HepG2 (cell line): ENCODE data around the gene POLA2. TPM values are rescaled to one million over a fixed set of nuclear protein-coding genes. Genes with fewer than 3 reads are reported as not detected.

Source experiments
- ARNT ChIP-seq: fragments of 450-650 bp; IDR thresholded peaks from 2 replicates; pipeline ENCODE4 v1.6.1; 2017
- ASH2L ChIP-seq: fragments of 300-600, 200-600 bp; sonication (generic); IDR thresholded peaks from 2 replicates; pipeline ENCODE4 v1.7.0; 2017; ENCODE audit warnings: low read depth, mild to moderate bottlenecking, moderate library complexity, mixed read lengths, low read length; ENCODE audit not compliant: insufficient read length
- HNF4G ChIP-seq, 2 experiments: sonication (generic) in 1 of 2; formaldehyde crosslinking in 1 of 2; IDR thresholded peaks; 2 replicates each; pipeline versions ENCODE4 v1.4.0 to v1.6.1; 2011 to 2020; ENCODE audit warnings: borderline replicate concordance in 2 of 2, low read depth in 2 of 2, mild to moderate bottlenecking in 2 of 2, low read length in 1 of 2, missing genetic modification reagents in 1 of 2, moderate library complexity in 1 of 2
- KAT8 ChIP-seq: IDR thresholded peaks from 2 replicates; pipeline ENCODE4 v1.6.1; 2016; ENCODE audit warnings: missing genetic modification reagents, missing compliant biosample characterization
- KLF13 ChIP-seq: sonication (generic); formaldehyde crosslinking; IDR thresholded peaks from 2 replicates; pipeline ENCODE4 v1.4.0; 2020; ENCODE audit warnings: mild to moderate bottlenecking, missing genetic modification reagents
- MYNN ChIP-seq: sonication (generic); formaldehyde crosslinking; IDR thresholded peaks from 2 replicates; pipeline ENCODE4 v1.4.0; 2020; ENCODE audit warnings: mild to moderate bottlenecking, low read depth, missing genetic modification reagents
- SALL2 ChIP-seq: sonication (generic); formaldehyde crosslinking; IDR thresholded peaks from 2 replicates; pipeline ENCODE4 v1.8.1; 2023; ENCODE audit warnings: mild to moderate bottlenecking, missing genetic modification reagents, inconsistent platforms
- SRSF1 ChIP-seq: fragments of 200-400 bp; formaldehyde crosslinking; optimal IDR thresholded peaks from 2 replicates; pipeline ENCODE3; 2017; ENCODE audit warnings: mild to moderate bottlenecking, low read depth, low read length, moderate library complexity
- SYNCRIP ChIP-seq: fragments of 200-400 bp; formaldehyde crosslinking; IDR thresholded peaks from 2 replicates; pipeline ENCODE4 v1.6.1; 2018; ENCODE audit warnings: mild to moderate bottlenecking, low read depth, low read length; ENCODE audit not compliant: insufficient read depth
- ZBTB20 ChIP-seq: sonication (generic); formaldehyde crosslinking; IDR thresholded peaks from 2 replicates; pipeline ENCODE4 v1.8.1; 2023; ENCODE audit warnings: missing genetic modification reagents, low read depth, mild to moderate bottlenecking, borderline replicate concordance
- ZFP36 ChIP-seq: fragments of 150-350 bp; IDR thresholded peaks from 2 replicates; pipeline ENCODE4 v1.6.1; 2018; ENCODE audit warnings: borderline replicate concordance, low read length, low read depth; ENCODE audit not compliant: partially characterized antibody
- ZKSCAN8 ChIP-seq: IDR thresholded peaks from 2 replicates; pipeline ENCODE4 v1.6.1; 2016; ENCODE audit warnings: borderline replicate concordance, missing genetic modification reagents, missing compliant biosample characterization
- ZNF292 ChIP-seq: sonication (generic); formaldehyde crosslinking; IDR thresholded peaks from 2 replicates; pipeline ENCODE4 v1.8.1; 2022; ENCODE audit warnings: mild to moderate bottlenecking, low read depth, missing genetic modification reagents, borderline replicate concordance
- ZNF431 ChIP-seq: sonication (generic); formaldehyde crosslinking; IDR thresholded peaks from 2 replicates; pipeline ENCODE4 v1.9.0; 2022; ENCODE audit warnings: missing genetic modification reagents, low read depth, mild to moderate bottlenecking, borderline replicate concordance
- ZNF780A ChIP-seq: sonication (generic); formaldehyde crosslinking; IDR thresholded peaks from 2 replicates; pipeline ENCODE4 v1.8.0; 2022; ENCODE audit warnings: mild to moderate bottlenecking, missing genetic modification reagents, moderate library complexity
- ZNF839 ChIP-seq: sonication (generic); formaldehyde crosslinking; IDR thresholded peaks from 2 replicates; pipeline ENCODE4 v1.4.0; 2020; ENCODE audit warnings: missing genetic modification reagents, mild to moderate bottlenecking, borderline replicate concordance
- ZNF883 ChIP-seq: sonication (generic); formaldehyde crosslinking; IDR thresholded peaks from 2 replicates; pipeline ENCODE4 v1.5.1; 2020; ENCODE audit warnings: mild to moderate bottlenecking, missing genetic modification reagents; ENCODE audit errors: not compliant biosample characterization
- polyA plus RNA-seq, 8 experiments: library from polyadenylated mRNA; depleted of rRNA in 3 of 8; stranded (reverse) in 7 of 8; unstranded in 1 of 8; fragments of >200 nt; fragmentation: Illumina TruSeq in 4 of 8; extraction: Trizol in 4 of 8; gene quantifications; 2 replicates each; pipeline versions ENCODE4 v1.2.1 to v1.2.3, GENCODE V29; 2011 to 2016; ENCODE audit warnings: low read depth in 4 of 8, missing spikeins in 1 of 8, mixed read lengths in 1 of 8; ENCODE audit not compliant: insufficient read depth in 1 of 8
- total RNA-seq, 5 experiments: library from RNA; depleted of rRNA; stranded (reverse); fragments of >200 nt; fragmentation: Illumina TruSeq; extraction: Trizol; gene quantifications; 2 replicates each; pipeline ENCODE4 v1.2.3, GENCODE V29; 2016; ENCODE audit warnings: low read depth in 1 of 5
- TF ChIP-seq, protein P1 (sequence below): sonication (generic); formaldehyde crosslinking; IDR thresholded peaks from 2 replicates; pipeline ENCODE4 v1.8.1; 2023; ENCODE audit warnings: mild to moderate bottlenecking, moderate library complexity, missing genetic modification reagents
- TF ChIP-seq, protein P2 (sequence below): sonication (generic); formaldehyde crosslinking; IDR thresholded peaks from 2 replicates; pipeline ENCODE4 v1.4.0; 2020; ENCODE audit warnings: missing genetic modification reagents
- TF ChIP-seq, protein P3 (sequence below): sonication (generic); formaldehyde crosslinking; IDR thresholded peaks from 2 replicates; pipeline ENCODE4 v1.8.1; 2023; ENCODE audit warnings: mild to moderate bottlenecking, missing genetic modification reagents
- TF ChIP-seq, protein P4 (sequence below): sonication (generic); formaldehyde crosslinking; IDR thresholded peaks from 2 replicates; pipeline ENCODE4 v1.8.0; 2022; ENCODE audit warnings: low read depth, missing genetic modification reagents

The POLA2 gene
- total and polyA plus RNA-seq, 2 of the 13 experiments (the other 11 are each of a cell fraction or from before 2014, with no cell fraction given), result 9.7 to 15.6 TPM

DNA sequence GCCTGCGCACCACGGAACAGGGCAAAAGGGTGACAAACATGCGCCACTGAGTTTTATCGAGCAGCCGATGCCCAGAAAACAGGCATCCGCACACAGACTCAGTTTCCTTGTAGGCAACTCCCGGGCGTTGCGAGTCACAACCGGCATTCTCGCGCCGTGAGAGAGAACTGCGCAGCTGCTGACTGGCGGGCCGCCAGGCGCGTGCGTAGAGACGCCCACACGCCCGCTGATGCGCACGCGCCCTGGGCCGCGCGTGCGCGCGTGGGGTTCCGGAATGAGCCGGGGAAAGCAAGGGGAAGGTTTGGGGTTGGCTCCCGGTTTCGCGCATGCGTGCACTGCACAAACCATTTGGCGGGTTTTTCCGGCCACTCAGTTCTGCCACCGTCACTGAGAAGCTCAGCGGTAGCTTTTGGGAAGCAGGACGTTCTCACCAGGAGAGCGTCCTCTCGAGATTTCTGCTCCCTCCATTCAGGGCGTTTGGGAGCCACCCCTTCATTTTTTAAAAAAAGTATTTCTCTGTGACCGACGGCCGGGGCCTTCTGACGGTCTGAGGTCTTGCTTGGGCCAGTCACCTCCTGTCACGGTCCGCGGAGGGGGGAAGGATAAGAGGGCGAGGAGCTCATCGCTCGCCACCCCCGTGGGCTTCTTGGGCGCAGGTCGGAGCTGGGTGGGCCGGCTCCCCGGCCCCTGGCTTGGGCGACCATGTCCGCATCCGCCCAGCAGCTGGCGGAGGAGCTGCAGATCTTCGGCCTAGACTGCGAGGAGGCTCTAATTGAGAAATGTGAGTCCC, at the start of gene POLA2 (continued):
- no peak for TF ChIP-seq SRSF1
- TF ChIP-seq MYNN (CRISPR knock-in tag), result 0 out of 2 replicates have a peak, but pooled peaks have one; percentile 84
- TF ChIP-seq ZNF292 (CRISPR knock-in tag), result no peak
- TF ChIP-seq SYNCRIP, result no peak
- TF ChIP-seq KAT8 (CRISPR knock-in tag), result peak; percentile 84
- TF ChIP-seq SALL2 (CRISPR knock-in tag), result no peak
- no peak for TF ChIP-seq ARNT
- TF ChIP-seq ZNF883 (CRISPR knock-in tag), result peak; percentile 35
- peak; percentile 66 for TF ChIP-seq ASH2L
- no peak for TF ChIP-seq ZKSCAN8
- TF ChIP-seq ZNF431 (CRISPR knock-in tag), result no peak
- no peak; the same call in 1 of the 2 replicates for TF ChIP-seq ZBTB20 (CRISPR knock-in tag)
- no peak for TF ChIP-seq ZNF839
- TF ChIP-seq ZFP36, result no peak
- TF ChIP-seq ZNF780A (CRISPR knock-in tag), result no peak
- TF ChIP-seq HNF4G (IDR thresholded peaks at IDR 0.05; ENCODE audit: borderline replicate concordance, low read depth, low read length), result no peak
- TF ChIP-seq HNF4G (CRISPR knock-in tag; IDR thresholded peaks at IDR 0.05; ENCODE audit: borderline replicate concordance, low read depth), result no peak
- TF ChIP-seq, protein P1, sequence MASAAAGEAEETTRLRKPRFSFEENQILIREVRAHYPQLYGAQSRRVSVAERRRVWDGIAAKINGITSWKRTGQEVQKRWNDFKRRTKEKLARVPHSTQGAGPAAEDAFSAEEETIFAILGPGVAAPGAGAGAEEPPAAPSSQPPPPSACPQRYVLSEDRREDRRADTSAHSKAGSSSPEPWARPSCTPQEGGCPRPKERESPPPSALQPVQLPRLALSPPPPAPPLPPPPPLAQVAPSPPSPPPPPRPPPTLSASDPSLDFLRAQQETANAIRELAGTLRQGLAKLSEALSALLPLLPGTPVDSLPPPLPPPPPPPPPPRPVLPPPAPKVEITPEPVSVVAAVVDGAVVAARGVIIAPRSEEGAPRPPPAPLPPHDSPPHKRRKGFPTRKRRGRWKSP (CRISPR knock-in tag), result 0 out of 2 replicates have a peak, but pooled peaks have one; percentile 73
- no peak for TF ChIP-seq KLF13 (CRISPR knock-in tag)
- TF ChIP-seq, protein P2, sequence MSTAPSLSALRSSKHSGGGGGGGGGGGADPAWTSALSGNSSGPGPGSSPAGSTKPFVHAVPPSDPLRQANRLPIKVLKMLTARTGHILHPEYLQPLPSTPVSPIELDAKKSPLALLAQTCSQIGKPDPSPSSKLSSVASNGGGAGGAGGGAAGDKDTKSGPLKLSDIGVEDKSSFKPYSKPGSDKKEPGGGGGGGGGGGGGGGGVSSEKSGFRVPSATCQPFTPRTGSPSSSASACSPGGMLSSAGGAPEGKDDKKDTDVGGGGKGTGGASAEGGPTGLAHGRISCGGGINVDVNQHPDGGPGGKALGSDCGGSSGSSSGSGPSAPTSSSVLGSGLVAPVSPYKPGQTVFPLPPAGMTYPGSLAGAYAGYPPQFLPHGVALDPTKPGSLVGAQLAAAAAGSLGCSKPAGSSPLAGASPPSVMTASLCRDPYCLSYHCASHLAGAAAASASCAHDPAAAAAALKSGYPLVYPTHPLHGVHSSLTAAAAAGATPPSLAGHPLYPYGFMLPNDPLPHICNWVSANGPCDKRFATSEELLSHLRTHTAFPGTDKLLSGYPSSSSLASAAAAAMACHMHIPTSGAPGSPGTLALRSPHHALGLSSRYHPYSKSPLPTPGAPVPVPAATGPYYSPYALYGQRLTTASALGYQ (CRISPR knock-in tag), result no peak
- TF ChIP-seq, protein P3, sequence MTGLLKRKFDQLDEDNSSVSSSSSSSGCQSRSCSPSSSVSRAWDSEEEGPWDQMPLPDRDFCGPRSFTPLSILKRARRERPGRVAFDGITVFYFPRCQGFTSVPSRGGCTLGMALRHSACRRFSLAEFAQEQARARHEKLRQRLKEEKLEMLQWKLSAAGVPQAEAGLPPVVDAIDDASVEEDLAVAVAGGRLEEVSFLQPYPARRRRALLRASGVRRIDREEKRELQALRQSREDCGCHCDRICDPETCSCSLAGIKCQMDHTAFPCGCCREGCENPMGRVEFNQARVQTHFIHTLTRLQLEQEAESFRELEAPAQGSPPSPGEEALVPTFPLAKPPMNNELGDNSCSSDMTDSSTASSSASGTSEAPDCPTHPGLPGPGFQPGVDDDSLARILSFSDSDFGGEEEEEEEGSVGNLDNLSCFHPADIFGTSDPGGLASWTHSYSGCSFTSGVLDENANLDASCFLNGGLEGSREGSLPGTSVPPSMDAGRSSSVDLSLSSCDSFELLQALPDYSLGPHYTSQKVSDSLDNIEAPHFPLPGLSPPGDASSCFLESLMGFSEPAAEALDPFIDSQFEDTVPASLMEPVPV, result peak; percentile 38; the same call in 1 of the 2 replicates
- TF ChIP-seq, protein P4, sequence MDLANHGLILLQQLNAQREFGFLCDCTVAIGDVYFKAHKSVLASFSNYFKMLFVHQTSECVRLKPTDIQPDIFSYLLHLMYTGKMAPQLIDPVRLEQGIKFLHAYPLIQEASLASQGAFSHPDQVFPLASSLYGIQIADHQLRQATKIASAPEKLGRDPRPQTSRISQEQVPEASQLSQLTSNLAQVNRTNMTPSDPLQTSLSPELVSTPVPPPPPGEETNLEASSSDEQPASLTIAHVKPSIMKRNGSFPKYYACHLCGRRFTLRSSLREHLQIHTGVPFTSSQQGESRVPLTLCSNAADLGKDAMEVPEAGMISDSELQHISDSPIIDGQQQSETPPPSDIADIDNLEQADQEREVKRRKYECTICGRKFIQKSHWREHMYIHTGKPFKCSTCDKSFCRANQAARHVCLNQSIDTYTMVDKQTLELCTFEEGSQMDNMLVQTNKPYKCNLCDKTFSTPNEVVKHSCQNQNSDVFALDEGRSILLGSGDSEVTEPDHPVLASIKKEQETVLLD (CRISPR knock-in tag), result no peak
